ENCODE measurements around the gene TPO.

Gene TPO

DNA sequence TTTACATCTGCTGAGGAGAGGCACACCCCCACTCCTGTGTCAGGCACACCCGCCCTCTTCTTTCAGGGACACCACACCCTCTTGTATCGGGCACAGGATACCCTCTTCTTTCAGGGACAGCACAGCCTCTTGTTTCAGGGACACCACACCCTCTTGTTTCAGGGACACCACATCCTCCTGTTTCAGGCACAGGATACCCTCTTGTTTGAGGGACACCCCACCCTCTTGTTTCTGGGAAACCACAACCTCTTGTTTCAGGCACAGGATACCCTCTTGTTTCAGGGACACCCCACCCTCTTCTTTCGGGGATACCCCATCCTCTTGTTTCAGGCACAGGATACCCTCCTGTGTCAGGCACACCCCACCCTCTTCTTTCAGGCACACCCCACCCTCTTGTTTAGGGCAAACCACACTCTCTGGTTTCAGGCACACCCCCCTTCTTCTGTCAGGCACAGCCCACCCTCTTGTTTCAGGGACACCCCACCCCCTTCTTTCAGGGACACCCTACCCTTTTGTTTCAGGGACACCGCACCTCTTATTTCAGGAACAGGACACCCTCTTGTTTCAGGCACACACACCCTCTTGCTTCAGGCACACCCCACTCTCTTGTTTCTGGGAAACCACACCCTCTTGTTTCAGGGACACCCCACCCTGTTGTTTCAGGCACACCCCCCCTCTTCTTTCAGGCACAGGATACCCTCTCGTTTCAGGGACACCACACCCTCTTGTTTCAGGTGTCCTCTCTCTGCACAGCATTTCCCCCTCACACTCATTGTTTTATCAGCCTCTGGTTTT lies 96.2 kb downstream of the TPO start:
- no peak for DNase-seq
- no peaks in the 10 kb centered on the region for H3K9me3 ChIP-seq (replicated peaks; ENCODE audit: insufficient read depth, low read length)
- no peaks in the 10 kb centered on the region for H3K27me3 ChIP-seq (replicated peaks; ENCODE audit: insufficient read depth, low read length)
- no peaks in the 10 kb centered on the region for H3K9me2 ChIP-seq (replicated peaks; ENCODE audit: insufficient read depth, low read length)
- no peaks in the 10 kb centered on the region for H3K4me1 ChIP-seq (ENCODE audit: low read length)
- no peak overlapping the region for H3K27ac ChIP-seq (ENCODE audit: low read length)
- H2AFZ ChIP-seq (ENCODE audit: low read length), result no peak overlapping the region
- H3F3A ChIP-seq (ENCODE audit: insufficient read depth, low read length), result no peaks in the 10 kb centered on the region
- H4K20me1 ChIP-seq (ENCODE audit: insufficient read depth, low read length), result no peaks in the 10 kb centered on the region
- no peak overlapping the region for H3K4me3 ChIP-seq (ENCODE audit: low read length)
- H3K4me2 ChIP-seq (ENCODE audit: low read depth, low read length), result no peak overlapping the region
- H3K36me3 ChIP-seq (replicated peaks; ENCODE audit: insufficient read depth, low read length), result no peaks in the 10 kb centered on the region
- no peaks in the 10 kb centered on the region for H3K79me2 ChIP-seq (ENCODE audit: low read length)
- H3K9ac ChIP-seq (ENCODE audit: low read length), result no peak overlapping the region
- TF ChIP-seq, protein P1, sequence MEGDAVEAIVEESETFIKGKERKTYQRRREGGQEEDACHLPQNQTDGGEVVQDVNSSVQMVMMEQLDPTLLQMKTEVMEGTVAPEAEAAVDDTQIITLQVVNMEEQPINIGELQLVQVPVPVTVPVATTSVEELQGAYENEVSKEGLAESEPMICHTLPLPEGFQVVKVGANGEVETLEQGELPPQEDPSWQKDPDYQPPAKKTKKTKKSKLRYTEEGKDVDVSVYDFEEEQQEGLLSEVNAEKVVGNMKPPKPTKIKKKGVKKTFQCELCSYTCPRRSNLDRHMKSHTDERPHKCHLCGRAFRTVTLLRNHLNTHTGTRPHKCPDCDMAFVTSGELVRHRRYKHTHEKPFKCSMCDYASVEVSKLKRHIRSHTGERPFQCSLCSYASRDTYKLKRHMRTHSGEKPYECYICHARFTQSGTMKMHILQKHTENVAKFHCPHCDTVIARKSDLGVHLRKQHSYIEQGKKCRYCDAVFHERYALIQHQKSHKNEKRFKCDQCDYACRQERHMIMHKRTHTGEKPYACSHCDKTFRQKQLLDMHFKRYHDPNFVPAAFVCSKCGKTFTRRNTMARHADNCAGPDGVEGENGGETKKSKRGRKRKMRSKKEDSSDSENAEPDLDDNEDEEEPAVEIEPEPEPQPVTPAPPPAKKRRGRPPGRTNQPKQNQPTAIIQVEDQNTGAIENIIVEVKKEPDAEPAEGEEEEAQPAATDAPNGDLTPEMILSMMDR (IDR thresholded peaks at IDR 0.05; ENCODE audit: low read length), result no peak
- TF ChIP-seq EZH2 (optimal IDR thresholded peaks at IDR 0.05; ENCODE audit: low read depth, low read length) (no peak), EZH2phosphoT487 (IDR thresholded peaks at IDR 0.05; ENCODE audit: low read length) (no peak)

DNA sequence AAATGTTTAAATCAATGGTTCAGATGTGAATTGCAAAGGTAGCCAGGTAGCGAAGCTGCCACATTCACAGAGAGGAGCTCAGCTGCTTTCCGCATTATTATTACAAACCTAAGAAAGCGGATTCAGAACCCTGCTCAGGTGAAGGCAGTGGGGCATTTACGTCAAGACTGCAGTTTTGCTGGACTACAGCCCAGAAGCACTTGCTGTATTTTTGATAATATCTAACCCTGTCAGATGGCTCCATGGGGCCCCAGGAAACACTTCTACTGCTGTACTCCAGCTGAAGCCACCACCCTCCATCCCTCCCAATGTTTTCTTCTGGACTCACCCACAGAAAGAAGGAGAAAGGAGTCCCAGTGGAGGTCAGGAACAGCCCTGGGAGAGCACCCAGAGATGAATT lies 96.9 kb downstream of the TPO start:
- Histone ChIP-seq H3K27ac (ENCODE audit: low read length) (no peak overlapping the region), H2AFZ (ENCODE audit: low read length) (no peak overlapping the region), H3K9me3 (replicated peaks; ENCODE audit: insufficient read depth, low read length) (no peaks in the 10 kb centered on the region), H3K4me3 (ENCODE audit: low read length) (no peak overlapping the region), H3K4me1 (ENCODE audit: low read length) (no peaks in the 10 kb centered on the region), H3K9me2 (replicated peaks; ENCODE audit: insufficient read depth, low read length) (no peaks in the 10 kb centered on the region), H3K4me2 (ENCODE audit: low read depth, low read length) (no peak overlapping the region), H3K9ac (ENCODE audit: low read length) (no peak overlapping the region), H3F3A (ENCODE audit: insufficient read depth, low read length) (no peaks in the 10 kb centered on the region), H3K27me3 (replicated peaks; ENCODE audit: insufficient read depth, low read length) (no peaks in the 10 kb centered on the region), H3K79me2 (ENCODE audit: low read length) (no peaks in the 10 kb centered on the region), H4K20me1 (ENCODE audit: insufficient read depth, low read length) (no peaks in the 10 kb centered on the region), H3K36me3 (replicated peaks; ENCODE audit: insufficient read depth, low read length) (no peaks in the 10 kb centered on the region)
- TF ChIP-seq EZH2phosphoT487 (IDR thresholded peaks at IDR 0.05; ENCODE audit: low read length), result no peak
- TF ChIP-seq EZH2 (optimal IDR thresholded peaks at IDR 0.05; ENCODE audit: low read depth, low read length), result no peak
- TF ChIP-seq, protein P1 (IDR thresholded peaks at IDR 0.05; ENCODE audit: low read length), result no peak
- no peak for DNase-seq

DNA sequence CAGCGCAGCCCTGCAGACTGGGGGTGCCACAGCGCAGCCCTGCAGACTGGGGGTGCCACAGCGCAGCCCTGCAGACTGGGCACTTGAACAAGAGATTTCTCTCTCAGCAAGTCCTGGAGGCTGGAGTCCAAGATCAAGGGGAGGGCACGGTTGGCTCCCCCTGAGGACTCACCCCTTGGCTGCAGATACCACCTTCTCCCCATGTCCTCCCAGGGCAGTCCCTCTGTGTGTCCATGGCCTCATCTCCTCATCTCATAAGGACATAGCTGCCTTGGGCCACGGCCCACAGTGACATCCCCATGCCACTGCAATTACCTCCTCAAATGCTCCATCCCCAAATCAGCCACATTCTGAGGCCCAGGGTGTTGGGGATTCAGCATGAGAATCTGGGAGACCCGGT lies 98.2 kb downstream of the TPO start:
- Histone ChIP-seq H3K4me2 (ENCODE audit: low read depth, low read length) (no peak overlapping the region), H3K4me3 (ENCODE audit: low read length) (no peak overlapping the region), H3K27ac (ENCODE audit: low read length) (no peak overlapping the region), H3K4me1 (ENCODE audit: low read length) (no peaks in the 10 kb centered on the region), H3K9me2 (replicated peaks; ENCODE audit: insufficient read depth, low read length) (no peaks in the 10 kb centered on the region), H3K79me2 (ENCODE audit: low read length) (no peaks in the 10 kb centered on the region), H3K36me3 (replicated peaks; ENCODE audit: insufficient read depth, low read length) (no peaks in the 10 kb centered on the region), H2AFZ (ENCODE audit: low read length) (no peak overlapping the region), H3K9me3 (replicated peaks; ENCODE audit: insufficient read depth, low read length) (no peaks in the 10 kb centered on the region), H4K20me1 (ENCODE audit: insufficient read depth, low read length) (no peaks in the 10 kb centered on the region), H3K27me3 (replicated peaks; ENCODE audit: insufficient read depth, low read length) (no peaks in the 10 kb centered on the region), H3K9ac (ENCODE audit: low read length) (no peak overlapping the region), H3F3A (ENCODE audit: insufficient read depth, low read length) (no peaks in the 10 kb centered on the region)
- DNase-seq, result no peak
- no peak for TF ChIP-seq EZH2phosphoT487 (IDR thresholded peaks at IDR 0.05; ENCODE audit: low read length)
- TF ChIP-seq EZH2 (optimal IDR thresholded peaks at IDR 0.05; ENCODE audit: low read depth, low read length), result no peak
- TF ChIP-seq, protein P1 (IDR thresholded peaks at IDR 0.05; ENCODE audit: low read length), result no peak

Data from MM.1S (cell line).